Stimulated activated CD4-positive, alpha-beta T cell treated with anti-CD3 and anti-CD28 coated beads, Interleukin-4, amount 100 ng/mL, for 24 hours (primary cell): ENCODE results near the gene CACNG5.

Experiments used
- DNase-seq: peaks from one replicate; pipeline ENCODE4 v3.0.0-alpha.2; 2020

CACNG5 gene

DNA sequence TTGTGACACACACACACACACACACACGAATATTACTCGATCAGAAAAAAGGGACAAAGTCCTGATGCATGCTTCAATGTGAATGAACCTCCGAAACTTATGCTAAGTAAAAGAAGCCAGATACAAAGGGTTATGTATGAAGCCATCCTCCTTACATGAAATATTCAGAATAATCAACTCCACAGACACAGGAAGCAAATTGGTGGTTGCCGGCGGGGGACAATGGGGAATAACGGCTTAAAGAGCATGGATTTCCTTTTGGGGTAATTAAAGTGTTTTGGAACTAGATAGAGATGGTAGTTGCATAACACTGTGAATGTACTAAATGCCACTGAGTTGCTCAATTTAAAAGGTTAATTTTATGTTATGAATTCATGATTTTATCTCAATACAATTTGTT, 8.1 kb upstream of the CACNG5 start:
- no peak for DNase-seq

DNA sequence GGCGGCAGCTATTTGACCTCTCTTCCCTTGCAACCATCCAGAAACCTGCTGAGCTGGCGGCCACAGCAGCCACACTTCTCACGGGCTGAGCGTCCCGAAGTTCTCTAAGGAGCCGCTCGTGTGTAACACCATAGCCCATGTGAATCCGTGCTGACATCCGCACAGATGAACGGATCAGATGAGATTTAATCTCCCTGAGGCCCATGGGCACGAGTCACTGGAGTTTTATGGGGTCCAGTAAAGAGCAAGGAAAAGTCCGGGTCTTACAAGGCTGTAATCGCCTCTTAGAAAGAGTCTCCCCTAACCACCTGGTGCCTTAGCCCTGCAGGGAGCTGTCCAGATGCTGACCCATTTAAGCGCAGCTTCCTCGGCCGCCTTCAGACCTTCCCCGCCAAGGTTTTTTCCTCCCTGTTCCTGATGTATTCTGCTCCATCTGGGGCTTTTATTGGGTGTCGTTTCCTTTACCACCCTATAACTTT, 5.5 kb upstream of the CACNG5 start:
- no peak for DNase-seq

DNA sequence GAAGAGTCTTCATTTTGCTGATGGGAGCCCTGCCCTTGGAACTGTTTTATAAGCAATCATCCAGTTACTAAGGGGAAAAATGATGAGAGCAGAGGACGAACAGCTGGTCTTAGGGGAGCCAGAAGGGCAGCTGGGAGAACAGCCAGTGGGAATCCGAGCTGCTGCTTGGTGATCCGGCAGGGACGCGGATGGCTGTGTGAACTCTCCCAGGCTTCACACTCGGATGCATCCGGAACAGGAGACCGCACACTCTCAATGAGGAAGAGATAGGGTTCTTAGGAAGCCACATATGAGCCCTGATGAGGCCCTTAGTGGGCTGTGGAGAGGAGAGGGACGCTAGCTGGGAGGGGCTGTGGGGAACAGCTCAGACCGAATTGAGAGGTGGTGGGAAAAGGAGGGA, 5.0 kb upstream of the CACNG5 start:
- no peak for DNase-seq

DNA sequence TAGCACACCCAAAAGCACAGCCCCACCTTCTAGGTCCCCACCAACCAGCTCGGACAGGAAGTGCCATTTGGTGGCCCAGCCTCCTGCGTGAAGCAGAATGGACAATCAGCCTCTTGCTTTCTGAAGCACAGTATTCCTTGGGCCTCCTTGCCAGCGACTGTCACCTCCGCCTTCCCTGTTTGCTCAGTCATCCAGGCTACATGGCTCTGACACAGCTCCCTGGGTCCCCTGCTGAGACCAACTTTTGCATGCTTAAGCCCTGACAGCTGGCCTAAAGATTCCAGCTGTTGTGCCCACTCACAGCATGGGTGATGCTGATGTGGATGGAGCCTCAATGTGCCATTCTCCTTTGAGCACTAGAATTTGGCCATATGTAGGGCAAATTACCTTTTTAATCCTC, 4.5 kb upstream of the CACNG5 start:
- no peak for DNase-seq

DNA sequence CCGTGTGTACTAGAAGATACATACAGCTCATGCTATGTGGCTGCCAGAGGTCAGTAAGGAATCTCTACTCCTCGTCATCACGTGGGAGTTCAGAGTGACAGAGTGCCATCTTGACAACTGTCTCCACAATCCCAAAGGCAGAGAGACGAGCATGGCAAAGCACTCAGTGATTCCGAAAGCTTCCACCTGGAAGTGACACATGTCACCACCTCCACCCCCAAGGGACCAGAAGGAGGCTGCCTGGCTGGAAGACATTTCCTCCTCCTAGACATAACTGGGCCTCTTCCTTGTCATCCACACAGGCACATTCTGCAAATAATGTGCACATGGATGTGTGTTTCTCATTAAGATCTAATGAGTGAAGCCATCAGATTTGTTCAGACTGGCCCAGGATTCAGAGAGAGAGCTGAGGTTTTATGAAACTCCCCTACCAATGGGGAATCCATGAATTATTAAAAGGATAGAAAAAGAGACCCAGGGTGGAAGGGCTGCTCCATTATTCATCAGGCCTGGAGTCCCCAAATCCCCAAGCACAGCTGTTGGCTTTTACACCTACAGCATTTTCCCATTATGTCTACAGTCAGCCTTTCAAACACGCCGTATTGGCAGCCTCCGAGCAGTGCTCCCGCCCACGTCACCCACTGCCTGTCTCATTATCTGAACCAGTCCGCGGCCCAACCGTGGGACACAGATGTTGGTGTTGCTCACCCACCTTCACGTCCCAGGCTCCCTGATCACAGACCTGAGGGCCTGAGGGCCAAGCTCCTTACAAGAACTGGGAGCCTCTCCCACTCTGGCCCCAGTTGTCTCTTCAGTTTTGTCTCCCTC, 3.3 kb upstream of the CACNG5 start:
- no peak for DNase-seq

DNA sequence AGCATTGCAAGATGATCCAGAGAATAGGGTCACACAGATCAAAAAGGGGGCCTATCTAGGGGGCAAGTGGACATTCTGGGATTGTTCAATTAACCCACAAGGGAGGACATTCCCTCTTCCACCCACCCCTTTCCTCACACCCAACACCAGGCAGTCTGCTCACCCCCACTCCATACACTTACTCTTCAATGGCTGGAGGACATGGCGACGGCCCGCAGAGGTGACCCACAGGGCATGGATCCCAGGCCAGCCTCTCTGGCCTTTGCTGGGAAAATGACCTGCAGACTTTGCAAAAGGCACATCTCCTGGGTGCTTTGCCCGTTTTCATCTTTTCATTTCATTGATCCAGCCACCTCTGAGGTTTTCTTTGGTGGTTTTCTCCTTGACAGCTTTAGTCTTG, 1.7 kb upstream of the CACNG5 start:
- DNase-seq: no peak

DNA sequence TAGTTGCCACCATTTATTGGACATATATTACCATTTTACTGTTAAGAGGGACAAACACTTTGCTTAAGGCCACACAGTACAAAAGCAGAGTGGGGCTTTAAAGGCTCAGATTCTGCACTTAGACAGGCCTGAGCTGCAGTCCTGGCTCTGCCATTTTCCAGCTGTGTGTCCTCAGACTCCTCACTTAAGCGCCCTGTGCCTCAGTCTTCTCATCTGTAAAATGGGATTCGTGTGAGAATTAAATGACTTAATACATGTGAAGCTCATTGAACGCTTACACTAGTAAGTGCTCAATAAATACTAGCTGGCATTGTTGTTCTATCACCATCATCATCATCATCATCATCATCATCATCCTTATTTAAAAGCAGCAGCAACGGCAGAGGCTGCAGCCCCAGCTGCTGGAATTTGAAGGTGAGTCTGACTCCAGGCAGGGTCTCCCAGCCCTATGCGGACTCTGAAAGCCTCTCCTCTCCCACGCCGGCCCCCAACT, 445 bp upstream of the CACNG5 start:
- DNase-seq: no peak

DNA sequence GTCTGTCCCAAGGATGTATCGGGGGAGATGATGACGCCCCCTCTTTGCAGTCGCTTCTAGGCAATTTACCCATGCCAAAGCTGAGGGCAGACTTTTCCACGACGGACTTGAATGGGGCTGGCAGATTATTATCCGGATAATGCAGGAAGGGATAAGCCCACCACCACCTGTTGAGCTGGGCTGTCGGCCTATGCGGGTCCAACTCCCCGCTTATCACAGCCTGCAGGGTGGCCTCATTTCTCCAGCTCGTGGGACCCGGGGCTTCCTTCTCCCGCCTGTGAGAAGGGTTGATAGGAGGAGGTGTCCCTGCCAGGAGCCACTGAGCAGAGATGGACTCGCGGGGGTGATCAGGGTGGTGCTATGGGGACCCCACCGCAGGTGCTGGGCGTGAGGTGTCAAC, 559 bp downstream of the CACNG5 start:
- DNase-seq: no peak

DNA sequence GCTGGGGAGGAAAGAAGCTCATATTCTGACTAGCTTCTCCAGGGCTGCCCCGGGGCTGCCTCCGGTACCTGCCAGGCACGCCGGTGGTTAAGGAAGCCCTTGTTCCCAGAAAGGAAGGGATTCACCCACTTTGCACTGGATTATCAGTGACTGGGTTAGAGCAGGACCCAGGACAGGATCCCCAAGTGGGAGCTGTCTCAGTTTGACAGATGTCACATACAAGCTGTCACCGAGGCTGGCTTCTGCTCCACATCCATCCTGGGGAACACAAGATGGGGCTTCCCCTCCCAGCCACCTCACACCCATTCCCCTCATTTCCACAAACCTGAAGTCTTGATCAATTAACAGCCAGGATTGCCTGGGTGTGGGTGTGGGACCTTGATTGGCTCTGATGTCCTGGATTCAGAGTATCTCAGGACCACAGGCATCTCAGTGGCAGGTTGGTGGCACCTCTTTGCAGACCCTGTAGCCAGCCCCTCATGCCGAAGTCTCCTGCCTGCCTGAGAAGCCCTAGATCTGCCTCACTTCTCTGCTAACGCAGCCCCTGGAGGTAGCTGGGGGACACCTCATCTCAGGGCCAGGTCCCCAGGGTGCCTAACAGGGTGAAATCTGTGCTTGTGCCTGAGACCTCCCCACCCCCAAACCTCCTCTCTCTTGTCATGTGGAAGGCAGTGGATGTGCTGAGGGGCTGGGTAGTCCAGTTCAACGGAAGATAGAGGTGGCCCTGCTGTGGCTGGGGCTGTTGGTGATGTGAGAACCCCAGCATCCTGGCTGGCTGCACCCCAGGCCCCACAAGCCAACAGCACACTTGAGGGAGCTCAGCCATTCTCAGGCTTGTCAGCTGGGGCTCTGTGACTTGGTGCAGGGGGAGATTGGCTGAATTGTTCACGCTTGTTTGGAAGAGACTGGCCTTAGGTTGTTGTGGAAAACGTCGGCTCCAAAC, 1.4 kb downstream of the CACNG5 start:
- DNase-seq: no peak

DNA sequence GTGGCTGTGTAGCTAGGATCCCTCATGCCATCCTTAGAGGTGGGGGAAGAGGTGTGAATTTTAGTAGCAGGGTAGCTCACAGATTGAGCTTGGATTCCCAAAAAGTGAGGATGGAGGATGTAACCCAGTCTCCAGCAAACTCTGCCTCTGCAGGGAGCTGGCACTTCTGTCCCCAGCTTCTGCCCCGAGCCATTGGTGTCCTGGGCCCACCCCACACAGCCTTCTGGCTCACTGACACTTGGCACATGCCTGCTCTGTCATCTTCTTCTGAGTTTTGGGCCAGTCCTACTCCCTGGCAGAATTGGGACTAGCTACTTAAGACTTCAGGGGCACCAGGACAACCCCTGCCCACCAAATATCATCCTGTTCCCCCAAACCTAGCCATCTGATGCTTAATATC, 2.3 kb downstream of the CACNG5 start:
- no peak for DNase-seq

DNA sequence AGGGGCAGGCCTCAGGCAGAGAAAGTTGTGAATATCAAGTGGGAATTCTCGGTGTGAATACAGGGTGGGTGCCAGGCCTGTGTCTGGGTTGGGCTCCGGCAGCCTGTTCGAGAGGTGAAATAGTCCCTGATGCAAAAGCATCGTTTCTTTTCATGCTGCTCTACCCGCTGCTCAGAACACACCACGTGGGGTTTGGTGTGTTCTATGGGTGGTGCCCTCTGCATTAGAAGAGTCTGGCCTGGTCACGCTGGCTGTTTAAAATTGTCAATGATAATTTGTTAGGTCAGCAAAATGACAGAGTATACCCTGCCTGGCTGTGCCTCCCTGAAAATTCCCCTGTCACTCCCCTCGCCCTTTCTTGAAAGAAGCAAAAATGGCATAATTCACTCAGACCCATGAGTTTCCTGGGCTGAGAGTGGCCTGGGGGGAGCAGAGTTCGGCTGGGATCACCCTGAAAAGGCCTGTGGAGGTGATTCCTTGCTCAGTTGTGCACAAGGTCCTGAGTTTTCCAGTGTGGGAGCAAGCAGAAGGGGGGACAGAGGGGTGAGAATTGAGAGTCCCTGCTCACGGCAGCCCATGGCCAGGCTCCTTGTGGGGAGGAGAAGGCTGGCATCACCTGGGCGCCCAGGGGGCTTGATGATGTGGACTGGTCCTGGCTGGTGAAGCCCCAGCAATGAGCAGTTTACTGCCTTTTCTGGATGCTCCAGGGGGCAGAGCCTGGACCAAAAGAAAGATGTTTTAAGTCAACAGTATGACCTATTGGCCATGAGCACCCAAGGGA, 3.2 kb downstream of the CACNG5 start:
- no peak for DNase-seq

DNA sequence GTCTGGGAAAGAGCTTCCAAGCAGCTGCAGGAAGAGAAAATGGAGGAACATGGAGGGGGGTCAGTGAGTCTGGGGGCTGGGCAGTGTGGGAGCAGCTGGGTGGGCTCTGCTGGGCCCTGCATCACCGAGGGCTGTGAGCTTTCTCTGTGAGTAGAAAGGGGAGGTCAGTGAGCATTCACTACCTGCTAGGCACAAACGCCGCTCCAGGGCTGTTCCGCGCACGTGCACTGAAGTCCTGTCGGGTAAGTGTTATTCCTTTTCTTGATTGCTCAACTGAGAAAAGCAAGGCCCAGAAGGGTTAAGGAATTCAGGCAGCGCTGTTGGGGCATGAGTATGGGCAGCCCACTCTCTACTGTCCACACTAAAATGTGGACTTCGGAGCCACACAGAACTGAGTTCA, 4.7 kb downstream of the CACNG5 start:
- DNase-seq: no peak

DNA sequence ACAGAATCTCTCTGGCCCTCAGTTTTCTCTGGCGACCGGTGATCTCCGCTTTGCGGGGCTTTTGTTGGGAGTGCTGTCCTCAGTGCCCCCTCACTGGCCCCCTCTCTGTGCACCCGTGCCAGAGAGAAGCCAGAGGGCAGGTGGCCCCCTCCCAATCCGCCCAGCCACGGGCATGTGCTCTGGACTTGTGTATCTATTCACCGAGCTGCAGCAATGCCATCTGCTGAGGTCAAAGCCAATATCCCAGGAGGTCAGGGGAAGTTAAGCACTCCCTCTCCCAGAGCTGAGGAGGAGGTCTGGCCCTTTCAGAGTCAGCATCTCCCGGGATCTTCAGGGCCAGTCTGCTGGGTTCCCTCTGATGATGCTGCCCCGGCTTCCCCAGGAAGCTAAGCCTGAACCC, 5.1 kb downstream of the CACNG5 start:
- no peak for DNase-seq

DNA sequence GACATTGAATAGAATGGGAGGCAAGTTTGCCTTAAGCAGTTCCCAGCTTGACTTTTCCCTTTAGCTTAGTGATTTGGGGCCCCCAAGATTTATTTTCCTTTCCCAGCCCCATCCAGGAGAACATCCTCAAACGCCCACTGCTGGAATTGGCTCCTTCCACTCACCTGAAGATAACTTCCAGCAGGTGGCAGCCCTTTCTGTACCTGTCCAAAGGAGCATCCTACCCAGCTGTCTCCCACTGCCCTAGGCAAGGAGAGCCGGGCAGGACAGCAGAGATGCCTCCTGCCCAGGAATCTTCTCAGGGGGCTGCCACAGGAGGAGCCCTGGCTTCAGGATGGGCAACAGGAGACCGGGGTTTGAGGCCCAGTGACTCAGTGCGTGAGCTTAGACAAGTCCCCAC, 6.4 kb downstream of the CACNG5 start:
- DNase-seq: no peak

DNA sequence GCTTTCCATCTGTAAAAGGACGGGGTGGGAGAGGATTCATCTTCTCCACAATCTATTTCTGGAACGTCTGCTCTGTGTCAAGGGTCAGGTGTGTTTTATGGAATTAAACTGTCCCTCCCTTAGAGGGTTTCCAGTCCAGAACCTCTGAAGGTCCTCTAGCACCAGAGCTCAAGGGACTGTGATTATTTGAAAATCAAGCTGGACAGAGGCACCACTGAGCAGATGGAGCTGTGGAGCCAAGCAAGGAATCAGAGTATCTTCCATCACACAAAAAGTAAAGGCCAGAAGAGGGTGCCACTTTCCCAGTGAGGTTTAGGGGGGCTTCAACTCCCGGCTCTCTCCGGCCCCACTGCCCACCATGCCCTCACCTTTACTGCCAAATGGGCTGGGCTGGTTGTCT, 6.8 kb downstream of the CACNG5 start:
- no peak for DNase-seq

DNA sequence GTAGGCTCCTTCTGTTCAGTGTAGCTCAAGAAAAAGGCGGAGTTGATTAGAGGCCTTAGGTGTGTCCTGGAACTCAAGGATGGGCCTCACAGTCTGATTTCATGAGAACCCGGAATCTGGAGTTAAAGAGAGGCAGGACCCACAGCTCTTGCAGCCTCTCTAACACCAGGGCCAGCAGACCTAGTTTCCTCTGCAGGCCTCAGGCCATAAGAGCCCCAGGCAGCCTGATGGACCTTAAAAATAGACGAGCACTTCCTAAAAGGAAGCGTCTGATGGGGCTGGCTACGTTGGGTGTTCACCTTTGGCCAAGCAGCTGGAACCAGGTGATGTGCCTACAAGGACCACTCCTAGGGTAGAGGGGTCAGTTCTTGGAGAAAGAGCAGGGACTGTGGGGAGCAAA, 7.6 kb downstream of the CACNG5 start:
- DNase-seq: no peak

DNA sequence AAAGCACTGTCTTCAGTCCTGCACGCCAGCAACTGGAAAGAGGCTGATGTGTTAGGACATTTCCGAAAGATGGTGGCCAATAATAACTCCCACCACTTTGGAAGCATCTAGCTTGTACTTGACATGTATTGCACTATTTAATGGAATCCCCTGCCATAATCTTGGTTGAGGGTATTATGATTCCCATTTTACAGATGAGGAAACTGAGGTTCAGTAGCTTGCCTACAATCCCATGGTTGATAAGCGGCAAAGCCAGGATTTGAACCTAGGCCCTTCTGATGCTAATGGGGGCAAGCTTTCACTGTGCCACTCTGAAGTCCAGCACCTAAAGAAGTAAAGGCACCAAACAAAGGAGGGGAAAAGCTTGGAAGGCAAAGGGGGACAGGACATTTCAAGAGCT, 8.0 kb downstream of the CACNG5 start:
- DNase-seq: no peak

DNA sequence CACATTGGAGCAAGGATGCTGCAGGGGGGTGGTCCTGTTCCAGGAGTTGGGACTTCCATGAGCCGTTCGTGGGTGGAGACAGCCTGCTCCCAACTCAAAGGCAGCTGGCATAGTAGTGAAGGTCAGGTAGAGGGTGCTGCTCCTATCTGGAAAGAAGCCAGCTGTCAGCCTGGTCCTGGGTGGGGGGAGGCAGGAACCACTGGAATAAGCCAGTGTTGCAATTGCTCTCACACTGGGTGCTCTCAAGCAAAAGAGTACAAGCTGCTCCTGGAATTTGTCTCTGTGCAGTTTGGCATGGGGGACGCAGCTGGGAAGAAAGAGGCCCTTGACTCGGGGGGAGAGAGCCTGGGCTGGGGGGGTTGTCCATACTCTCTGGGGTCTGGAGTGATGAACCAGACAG, 8.7 kb downstream of the CACNG5 start:
- DNase-seq: no peak

DNA sequence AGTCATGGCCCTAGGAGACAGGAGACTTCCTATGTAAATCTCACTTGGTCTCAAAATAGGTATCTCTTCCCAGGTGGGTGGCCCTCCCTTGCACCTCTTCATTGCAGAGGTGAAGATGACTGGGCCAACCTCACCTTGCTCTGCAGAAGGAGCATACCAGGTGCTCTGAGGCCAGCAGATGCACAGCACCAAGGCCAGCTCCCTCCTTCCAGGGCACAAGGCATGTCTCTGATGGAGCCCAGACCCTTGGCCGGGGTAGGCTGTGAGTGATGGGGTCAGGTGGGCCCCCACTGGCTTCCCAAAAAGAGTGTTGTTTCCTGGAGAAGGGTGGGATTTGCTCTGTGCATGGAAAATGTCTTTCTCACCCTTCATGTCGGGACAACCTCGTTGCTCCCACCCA, 12.8 kb downstream of the CACNG5 start:
- DNase-seq: no peak

DNA sequence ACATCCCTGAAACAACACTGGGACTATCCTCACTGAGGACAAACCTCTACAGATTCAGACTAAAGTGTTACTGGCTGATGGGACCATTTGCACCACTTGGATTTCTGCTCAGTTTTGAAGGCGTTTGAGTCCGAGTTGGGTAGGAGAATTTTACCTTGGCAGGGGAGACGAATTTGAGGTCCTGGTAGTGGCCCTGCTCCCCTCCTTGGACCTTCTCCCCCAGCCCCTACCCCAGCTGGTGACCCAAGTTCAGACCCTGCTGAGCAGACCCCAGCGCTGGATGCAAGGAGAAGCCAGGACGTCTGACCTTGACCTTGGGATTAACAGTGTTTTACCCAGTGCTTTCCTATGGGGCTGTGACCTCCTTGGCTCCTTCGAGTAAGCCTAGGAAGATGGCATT, 13.6 kb downstream of the CACNG5 start:
- DNase-seq: no peak

DNA sequence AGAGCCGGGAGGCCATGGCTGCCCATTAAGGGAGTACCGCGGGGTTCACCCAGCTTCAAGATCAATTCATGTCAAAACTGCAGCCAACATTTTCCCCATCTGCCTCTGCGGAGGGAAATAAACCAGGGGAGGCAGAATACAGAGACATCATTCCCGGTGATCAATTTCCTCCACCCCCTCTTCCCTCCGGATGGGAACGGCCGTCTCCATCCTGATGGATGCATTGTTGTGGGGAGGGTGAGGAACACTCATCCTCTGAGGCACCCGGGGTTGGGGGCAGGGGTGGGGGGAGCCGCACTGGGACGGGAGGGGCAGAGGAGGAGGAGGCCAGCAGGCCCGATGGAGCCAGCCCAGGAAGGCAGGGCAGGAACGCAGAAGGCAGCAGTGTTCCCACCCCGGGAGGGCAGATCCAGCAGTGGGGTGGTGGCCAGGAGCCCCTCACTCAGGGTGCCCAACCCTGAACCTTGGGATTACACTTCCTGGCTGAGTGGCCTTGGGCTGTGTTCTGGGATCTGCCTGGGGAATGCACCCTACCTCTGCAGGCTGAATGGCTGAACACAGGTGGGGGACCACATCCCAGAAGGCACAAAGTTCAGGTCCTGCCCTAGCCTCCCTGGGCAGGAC, 14.2 kb downstream of the CACNG5 start:
- DNase-seq: no peak

DNA sequence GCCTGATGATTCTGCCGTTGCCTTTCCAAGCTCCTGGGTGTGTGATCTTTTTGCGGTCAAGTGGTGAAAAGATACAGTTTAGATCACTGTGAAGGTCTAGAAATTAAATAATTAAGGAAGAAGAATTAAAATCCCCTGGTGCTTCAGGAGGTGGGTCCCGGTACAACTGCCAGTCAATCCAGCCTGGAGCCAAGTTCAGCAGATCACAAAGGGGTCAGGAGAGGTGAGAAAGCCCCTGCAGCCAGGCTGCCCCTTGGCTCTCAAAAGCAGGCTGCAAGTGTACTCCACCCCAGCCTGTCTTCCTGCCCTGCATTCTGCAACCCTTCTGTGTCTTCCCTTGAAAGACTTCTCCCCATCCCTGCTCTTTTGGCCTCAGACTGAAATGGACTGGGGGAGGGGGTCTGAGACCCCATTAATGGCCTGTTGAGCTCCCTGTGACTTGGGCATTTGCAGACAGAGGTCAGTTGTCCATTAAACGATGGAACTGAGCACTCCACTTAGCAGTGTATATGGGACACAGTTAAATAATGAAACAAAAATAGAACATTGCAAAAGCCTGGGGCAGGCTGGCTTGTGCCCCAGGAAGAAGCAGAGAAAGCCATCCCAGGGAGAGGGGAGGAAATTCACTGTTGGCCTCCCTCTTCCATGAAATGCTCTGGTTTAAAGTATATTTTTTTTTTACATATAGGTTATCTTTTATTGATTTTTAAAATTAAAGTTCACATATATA, 15.1 kb downstream of the CACNG5 start:
- no peak for DNase-seq
